Fibroblast of peridontal ligament (primary cell): ENCODE data around the gene CNPY1.

Source experiments
- DNase-seq: peaks from one replicate; pipeline ENCODE4 v3.0.0-alpha.2; 2010; ENCODE audit errors: extremely low read depth

CNPY1 gene

DNA sequence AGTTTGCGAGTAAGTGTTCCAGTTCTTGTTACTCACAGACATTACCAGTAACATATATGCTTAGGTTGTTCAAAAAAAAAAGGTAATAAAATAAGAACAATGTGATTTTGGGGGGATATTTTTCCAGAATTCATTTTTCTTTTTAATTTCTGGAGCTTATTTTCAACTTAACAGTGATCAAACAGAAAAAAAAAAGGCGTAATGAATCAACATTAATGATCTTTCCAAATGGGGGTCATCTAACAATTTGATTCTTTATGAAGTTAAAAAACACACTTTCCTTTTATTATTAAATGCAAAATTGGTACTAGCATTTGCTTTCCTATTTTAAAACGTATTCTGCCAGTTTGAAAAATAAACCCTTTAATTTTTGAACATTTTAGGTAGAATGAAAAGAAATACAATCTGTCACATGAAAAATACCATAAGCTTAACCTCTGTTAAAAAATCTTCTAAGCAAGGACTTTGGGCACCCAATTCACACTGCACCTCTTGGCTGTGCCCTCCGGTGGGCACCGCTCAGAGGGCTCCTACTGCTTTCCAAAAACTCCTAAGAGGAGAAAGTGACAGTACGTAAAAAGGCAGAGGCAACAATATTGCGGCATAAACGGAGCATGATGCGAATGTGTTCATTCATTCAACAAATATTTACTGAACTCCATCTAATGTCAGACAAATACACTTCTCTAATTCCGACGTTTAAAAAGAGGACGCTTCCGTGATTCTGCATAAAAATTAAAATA, 32.6 kb downstream of the CNPY1 start:
- no peak for DNase-seq

DNA sequence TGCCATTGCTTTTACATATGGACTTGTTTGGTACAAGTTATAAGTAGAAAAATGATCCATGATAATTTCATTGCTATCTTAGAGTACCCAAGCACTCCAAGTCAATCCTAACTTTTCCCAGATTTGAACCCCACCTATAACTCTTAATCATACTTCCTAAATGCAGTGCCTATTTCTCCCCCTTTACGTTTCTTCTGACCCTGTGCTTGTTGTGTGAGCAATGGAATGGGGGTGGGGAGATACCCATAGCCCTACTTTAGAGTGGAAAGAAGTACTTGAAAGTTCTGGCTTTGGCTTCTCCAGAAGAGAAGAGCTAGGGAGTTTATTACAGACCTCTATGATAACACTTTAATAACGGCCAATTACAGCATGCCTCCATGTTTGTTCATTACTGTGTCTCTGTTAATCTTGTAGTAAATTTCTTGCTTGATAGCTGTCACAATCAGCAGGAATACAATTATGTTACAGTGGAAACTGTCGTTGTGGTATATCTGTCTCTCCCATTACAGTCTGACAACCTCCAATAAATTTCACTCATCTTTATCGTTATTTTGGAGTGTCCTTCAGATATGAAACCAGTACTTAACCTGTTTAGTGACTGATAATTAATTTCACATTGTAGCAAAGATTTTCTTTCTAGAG, 34.0 kb downstream of the CNPY1 start:
- DNase-seq: no peak

DNA sequence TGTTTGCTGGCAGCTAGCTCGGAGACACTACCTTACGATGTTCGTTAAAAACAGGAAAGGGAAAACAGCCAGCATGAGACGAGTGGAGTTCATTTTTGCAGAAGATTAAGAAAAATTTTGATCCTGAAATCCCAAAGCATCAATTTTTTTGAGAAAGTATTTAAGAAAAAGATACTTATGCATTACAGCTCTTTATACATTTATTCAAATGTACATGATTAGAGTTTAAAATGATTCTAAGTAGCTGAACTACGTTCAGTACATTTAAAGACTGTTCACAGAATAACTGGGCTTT, 34.7 kb downstream of the CNPY1 start:
- no peak for DNase-seq

DNA sequence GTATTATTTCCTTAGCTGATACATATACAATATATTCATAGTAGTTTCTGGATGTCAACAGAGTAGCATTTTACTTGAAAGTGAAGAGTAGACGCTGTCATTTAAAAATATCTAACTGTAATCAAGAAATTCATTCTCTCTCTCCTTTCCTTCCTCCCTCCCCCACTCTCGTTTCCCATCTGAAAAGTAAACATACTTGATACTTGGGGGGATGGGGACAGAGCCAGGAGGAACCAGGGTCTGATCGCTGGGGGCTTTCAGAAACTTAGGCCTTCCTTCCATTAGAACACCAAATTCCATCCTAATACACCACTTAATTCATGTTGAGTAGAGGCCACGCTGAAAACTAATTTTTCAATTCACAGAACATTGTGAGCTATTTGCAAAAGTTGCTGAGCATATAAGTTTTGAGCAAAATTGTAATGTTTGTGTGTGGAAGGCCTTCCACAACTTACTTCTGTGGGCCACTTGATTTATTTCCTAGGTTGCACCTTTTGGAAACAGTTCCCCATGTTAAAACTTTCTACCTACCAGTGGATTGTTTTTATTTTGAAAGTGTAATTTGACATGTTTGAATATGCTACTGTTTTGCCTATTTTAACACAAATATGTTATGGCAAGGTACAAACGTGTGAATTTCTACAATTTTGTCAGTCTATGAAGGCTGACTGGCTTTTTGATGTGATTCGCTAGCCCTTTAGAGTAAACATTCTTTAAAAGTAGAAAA, 35.2 kb downstream of the CNPY1 start:
- no peak for DNase-seq

- DNase-seq: no peak
Measured at GRCh38 chr7:155509725-155510551, 36.4 kb downstream of the CNPY1 start.

GRCh38 chr7:155509359-155509724, 37.0 kb downstream of the CNPY1 start:
- DNase-seq: no peak

DNA sequence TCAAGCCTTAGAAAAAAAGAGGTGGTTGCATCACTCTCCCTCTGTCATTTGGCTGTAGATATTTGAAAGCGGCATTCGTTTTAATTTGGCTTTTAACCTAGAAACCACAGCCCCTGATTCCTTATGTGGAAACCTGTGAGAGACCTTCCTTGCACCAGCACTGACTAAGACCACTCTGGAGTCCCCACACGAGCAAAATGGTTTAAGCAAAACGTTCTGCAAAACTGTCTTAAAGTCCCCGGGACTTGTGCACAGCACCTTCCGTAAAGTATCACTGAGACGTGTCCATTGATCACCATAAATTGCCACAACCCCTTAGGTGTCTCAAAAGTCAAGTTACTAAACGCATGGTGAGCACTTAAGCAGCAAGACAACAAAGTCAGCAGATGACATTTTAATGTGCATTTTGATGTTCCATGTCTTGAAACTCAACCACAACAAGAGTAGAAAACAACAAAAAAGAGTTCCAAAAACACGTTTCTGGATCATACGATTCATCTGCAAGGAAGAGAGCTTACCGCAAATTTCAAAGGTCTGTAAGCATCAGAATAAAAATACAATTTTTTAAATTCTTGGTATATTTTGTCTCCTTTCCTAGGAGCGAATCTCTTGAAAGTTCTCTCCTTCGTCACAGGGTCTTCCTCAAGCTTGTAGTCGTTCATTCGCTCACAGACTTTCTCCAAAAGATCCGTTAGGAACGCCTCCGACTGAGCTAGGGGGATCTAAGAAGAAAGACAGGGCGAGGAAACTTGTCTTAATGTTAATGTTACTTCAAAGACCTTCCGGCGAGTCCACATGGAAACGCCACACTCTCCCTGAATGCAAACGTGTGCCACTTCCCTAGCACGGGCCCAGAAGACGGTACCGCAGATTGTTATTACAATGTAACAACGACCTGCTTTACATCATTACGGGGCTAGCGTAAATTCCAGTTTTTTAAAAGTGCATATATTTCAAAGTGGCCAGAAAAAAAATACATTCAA, 37.7 kb downstream of the CNPY1 start:
- no peak for DNase-seq

DNA sequence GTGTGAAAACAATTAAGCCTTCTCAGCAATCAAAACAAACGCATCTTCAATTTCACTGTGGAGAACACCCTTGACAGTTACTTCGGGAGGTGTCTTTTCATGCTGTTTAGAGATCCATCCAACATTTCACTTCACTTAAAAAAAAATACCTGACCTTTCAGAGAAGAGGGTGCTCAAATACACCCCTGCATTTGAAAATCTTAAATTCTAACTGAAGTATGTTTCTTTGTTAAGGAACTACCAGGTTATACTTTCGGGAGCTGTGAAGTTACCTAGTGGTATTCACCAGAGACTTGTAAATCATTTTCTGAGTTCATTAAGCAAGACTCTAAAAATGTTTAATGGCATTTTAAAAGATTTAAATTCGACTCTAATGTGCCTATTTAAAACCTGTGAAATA, 38.8 kb downstream of the CNPY1 start:
- no peak for DNase-seq

DNA sequence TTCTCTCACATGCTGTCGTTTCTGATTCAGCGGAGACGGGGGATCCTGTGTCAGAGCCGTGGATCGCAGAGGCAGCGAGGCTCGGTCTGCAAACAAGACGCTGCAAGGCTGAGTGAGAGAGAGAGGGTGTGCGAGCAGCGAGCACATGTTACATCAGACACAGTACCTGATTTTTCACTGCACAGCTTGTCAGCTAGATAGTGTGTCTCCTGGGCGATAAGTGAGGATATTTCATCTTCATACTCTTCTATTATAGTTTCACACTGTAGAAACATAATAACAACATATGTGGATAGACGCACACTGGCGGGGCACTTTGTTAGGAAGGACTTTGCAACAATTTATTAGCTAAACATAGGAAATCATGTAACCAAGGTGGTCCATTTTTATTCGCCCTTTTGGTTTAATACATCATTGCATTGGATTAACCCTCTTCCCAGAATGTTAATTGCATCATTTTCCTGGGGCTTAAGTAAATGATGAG, 39.5 kb downstream of the CNPY1 start:
- no peak for DNase-seq

DNA sequence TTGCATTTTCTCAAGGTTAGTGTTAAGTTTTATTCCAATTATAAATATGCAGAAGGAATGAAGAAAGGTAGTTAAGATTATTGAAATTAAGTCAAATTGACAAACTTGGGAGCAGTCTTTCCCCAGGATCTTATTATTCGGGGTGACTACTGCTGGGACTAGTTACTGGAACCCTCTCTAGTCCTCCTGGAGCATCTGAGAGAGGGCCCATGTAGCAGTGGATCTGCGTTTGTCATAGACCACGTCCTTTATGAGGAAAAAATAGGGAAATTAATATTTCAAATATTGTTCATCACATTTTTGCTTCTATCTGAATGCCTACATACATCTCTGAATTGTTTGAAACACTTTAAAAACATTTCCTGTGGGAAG, 41.0 kb downstream of the CNPY1 start:
- no peak for DNase-seq

- DNase-seq: no peak
Measured at GRCh38 chr7:155497149-155497901, 49.0 kb downstream of the CNPY1 start.

- no peak for DNase-seq
Measured at GRCh38 chr7:155496267-155497005, 49.9 kb downstream of the CNPY1 start.

GRCh38 chr7:155495440-155496248, 50.7 kb downstream of the CNPY1 start:
- no peak for DNase-seq

DNA sequence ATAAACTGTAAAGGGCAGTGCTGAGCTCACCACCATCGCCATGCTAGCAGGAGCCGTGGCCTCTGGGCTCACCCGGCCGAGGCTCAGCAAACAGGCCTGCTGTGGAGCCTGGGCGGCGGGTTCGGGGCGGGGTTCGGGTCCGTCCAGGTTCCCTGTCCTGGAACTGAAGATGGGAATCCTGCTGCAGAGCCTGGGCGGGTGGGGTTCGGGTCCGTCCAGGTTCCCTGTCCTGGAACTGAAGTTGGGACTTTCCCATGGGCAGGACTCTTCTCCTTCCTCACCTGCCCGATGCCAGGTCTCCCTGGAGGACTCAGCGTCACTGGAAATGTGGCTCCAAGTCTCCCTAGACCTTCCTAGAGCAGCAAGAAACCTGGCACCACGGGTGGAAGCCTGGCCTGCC, 51.8 kb downstream of the CNPY1 start:
- no peak for DNase-seq

DNA sequence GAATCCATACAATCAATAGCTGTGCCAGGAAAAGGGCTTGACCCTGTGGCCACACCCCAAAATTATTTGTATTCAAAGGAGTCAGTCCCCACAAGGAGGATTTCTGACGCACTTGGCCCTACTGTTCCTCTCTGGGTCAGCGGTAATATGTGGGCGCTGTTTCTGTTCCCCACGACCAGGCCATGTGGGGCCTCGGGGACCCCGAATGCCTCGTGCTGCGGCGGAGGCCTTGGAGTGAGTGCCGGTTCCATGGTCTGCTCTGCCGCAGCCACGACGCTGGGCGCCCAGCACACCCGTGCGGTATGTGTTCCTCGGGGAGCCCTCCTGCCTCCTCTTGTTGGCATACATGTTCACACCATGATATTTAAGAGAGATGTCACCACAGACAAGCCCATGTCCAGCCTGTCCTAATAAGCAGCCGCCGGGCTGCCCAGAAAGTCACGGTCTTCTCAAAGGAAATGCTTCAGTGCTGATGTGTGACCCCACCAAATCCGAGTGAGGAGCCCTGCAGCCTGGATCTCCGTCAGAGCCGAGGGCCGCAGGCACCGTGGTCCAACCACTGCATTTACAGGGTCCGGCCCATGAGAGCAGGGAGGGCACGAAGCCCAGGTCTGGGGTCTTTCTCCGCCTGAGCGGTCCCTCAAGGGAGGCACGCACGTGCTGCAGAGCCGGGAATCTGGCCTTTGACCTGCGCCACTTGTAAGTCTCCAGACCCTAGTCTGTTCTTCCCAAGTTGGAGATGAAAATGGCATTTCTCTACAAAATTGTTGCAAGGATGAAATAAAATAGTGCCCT, 52.4 kb downstream of the CNPY1 start:
- DNase-seq: no peak

- no peak for DNase-seq
Measured at GRCh38 chr7:155491812-155492211, 54.5 kb downstream of the CNPY1 start.

DNA sequence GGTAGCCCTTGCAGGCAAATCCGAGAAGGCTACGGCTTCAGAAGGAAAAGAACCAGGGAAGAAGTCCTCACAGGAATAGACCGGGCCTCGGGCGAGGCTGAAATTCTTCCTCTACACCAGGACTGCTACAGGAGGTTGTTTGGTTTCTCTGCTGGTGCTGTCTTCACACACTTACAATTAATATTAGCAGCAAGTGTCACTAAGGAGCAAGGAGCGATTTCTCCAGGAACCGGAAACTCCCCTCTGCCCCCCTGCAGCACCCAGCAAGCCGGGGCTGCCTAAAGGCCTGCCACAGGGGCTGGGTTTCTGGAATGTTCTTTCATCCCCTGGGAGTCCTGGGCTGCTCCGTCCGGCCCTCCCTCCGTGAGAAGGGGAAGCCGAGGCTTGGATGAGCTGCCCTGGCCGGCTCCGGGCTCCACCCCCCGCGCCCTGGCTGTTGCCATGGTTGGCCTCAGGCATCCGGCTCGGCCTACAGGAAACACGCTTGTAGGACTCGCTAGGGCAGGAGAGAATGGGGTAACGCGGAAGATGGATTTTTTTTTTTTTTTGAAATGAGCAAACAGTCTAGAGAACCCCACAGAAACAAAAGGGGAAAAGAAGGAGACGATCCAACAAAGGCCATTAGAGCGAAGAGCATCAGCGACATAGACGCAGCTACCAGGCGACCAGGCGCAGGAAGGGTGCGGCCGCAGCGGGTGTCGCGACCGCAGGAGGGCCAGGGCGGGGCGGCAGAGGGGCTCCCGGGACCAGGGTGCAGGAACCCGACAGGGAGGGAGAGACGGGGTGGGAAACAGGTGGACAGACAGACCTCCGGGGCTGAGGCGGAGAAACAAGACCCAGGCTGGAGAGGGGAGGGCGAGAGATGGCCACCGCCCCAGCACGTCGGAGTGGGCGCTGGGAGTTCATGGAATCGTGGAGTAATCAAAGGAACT, 55.4 kb downstream of the CNPY1 start:
- DNase-seq: no peak
